Stimulated activated CD4-positive, alpha-beta T cell treated with anti-CD3 and anti-CD28 coated beads, Interleukin-4, amount 100 ng/mL, for 24 hours (primary cell): ENCODE results near the gene HPCAL4.

Experiments
- DNase-seq: peaks from one replicate; pipeline ENCODE4 v3.0.0-alpha.2; 2020

HPCAL4 gene

DNA sequence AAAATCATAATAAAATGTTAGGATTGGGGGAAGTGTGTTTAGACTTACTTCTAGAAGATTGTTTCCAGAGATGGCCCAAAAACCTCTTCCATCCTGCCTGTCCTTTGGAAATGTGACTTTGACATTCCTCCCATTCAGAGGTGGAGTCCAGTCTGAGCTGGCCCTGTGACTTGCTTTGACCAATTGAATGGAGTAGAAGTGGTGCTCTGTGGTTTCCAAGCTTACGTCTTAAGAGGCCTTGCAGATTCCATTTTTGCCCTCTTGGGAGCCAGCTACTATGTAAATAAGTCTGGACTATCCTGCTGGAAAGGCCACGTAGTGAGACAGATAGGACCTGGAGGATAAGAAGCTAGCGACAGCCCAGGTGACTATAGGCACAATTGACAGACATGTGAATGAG is 18.0 kb downstream of the HPCAL4 start:
- DNase-seq, result no peak

DNA sequence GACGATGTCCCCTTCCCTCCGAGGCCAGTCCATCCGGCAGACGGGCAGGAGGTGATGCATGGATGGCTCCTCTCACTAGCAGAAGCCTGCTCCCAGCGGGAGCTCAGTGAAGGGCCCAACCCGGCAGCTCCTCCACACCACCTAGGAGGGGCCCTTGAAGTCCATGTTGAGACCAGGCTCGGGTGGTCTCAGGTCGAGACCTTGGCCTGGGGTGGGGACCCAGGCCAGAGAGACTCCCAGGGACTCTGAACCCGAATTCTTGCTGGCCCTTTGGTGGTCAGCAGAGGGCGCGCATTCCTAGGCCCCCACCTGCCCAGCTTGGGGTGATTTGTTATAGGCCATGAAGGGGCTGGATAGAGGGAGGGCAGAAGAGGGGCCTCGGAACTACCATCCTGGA is 18.7 kb downstream of the HPCAL4 start:
- DNase-seq, result no peak

DNA sequence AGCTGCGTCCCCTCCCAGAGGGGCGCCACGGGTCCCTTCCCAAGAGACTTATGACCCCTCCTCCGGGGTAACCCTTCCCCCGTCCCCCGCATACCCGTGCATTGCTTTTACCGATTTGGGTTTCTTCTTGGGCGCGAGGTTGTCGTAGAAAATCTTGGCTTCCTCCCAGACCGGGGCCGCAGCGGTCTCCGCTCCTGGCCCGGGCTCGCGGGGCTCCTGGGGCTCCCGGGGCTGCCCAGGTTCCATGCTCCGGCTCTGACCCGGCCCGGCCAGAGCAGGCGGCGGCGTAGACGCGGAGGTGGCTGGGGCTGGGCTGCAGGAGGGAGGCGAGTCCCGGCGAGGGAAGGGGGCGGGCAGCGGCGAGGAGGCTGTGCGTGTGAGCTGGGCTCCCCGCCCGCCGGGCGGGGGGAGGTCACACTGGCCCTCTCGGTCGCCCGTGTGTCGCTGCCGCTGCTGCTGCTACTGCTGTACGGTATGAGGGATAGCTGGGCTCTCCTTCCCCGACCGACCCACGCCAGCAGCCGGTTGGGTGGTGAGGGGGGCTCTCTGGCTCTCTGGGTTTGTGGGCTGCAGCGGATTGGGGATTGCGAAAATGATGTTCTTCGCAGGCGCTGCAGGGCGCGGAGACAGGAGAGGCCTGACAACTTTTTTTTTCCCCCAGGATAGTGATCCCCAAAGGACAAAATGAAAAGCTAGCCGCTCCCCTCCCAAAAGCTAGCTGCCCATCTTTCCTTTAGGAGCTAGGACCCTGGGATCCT is 19.3 kb downstream of the HPCAL4 start, which contains the start of gene NT5C1A:
Gene NT5C1A, minus strand, starts transcription at position 315 of the 758 bp plus-strand sequence. Its CDS starts 69 bp downstream, at position 246.
- DNase-seq, result peak; percentile 26

DNA sequence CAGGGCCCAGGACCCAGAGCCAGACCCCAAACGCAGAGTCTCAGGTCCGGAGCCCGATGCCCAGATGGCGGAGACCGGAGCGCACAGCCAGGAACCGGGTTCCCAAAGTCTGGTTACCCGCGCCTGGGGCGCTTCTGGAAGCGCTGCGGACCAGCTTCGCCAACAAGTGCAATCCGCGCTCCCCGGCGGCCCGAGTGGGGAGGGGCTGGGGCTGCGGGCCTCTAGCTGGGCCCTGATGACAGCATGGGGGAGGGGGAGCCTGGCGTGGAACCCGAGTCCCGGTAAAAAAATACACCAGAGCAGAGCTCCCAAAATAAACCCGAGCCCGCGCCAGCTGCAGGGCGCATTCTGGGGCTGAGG is 19.8 kb downstream of the HPCAL4 start:
- DNase-seq, result no peak

DNA sequence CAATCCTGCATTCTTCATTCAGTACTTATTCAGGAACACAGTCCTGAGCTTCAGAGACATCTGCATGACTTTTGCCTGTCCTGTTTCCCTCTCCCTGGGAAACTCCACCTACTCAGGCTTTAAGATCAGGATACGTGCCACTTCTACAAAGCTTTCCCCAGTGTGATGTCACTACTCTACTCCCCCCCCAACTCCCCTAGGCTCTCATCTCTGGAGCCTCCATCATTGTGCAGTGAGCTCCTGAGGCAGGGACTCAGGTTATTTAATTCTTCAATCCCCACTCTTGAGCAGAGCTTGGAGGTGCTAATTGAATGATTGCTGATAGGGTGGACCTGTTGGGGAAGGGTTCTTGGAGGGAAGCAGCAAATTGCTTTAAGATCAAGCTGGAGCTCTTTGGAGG is 20.5 kb downstream of the HPCAL4 start:
- no peak for DNase-seq

DNA sequence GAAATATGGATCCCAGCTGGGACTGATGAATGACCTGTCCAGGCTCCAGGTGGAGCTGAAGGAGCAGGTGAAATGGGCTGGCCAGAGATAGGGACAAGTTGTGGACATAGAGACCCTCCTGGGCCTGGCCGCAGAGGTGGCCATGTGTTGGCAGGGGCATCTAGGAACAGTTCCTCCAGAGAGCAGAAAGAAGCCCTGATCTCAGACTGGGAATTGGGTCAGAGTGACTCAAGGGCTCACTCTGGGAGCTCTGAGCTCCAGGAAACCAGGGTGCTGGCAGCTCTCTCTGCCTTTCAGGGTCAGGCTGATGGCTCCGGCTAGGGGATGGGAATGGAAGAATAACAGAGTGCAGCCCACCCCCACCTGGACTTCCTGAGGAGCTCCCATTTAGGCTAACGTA is 22.3 kb downstream of the HPCAL4 start:
- no peak for DNase-seq

DNA sequence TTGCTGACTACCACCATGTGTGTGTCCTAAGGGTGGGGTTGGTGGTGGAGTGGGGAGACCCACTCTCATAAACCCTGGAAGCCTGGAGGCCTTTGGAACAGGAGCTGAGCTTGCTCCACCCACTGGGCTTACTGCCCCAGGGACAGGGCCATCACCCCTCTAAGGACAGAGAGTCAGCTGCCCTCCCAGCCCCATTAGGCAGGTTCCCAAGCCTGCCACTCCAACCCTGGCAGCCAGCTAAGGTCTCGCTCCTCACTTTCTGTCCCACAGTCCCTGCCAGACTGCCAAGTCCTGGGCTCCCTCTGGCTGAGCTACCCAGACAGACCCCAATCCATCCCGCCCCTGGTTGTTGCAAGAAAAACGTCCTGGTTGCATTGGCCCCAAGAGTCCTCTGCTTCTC is 23.1 kb downstream of the HPCAL4 start:
- DNase-seq, result no peak

DNA sequence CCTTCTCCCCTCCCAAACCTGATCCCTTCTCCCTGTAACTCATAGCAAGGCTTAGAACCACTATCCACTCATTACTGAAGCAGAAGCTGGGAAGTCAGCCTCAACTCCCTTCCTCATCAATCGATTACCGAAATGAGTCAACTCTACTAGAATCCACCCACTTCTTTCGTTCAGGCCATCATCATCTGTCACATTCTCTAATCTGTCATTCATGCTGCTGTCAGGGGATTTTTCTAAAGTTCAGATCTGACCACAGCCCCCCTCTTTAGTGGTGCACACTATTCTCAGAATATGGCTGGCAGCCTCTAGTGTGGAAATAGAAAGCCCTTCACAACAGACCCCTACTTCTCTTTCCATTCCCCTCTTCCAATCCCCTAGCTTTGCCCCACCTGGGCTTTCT is 24.5 kb downstream of the HPCAL4 start:
- peak; percentile 71 for DNase-seq

DNA sequence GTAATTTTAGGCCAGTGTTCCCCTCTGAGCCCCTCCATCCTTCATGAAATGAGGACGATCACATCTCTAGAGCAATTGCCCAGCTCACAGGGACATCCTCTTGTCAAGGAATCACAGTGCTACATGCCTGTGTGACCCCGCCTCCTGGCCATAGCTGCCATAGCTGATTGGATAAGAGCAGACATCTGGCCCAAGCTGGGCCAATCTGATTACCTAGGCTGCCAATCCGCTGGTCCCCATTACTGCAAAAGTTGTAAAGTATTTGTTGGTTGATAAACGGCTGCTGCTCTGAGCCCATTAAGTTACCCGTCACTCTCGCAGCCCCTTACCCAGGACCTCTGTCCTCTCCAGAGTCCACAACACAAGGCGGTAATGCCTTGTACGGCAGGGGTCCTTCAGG is 27.7 kb downstream of the HPCAL4 start:
- DNase-seq, result no peak

DNA sequence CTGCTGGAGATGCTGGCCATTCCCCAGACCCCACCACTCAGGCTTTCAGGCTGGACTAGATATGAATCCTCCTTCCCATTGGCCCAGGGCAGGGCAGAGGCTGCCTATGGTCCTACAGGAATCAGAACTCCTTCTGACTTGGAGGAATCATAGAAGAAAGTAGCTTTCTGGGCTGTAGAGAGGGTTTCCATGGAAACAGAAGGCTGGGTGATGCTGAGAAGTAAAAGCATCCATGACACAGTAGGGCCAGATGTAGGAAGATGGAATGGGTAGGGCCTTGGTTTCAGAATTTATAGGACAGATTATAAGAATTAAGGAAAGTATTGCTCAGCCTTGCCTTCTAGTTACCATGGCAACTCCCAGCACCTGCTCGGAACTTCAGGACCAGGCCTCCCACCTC is 28.4 kb downstream of the HPCAL4 start:
- no peak for DNase-seq

DNA sequence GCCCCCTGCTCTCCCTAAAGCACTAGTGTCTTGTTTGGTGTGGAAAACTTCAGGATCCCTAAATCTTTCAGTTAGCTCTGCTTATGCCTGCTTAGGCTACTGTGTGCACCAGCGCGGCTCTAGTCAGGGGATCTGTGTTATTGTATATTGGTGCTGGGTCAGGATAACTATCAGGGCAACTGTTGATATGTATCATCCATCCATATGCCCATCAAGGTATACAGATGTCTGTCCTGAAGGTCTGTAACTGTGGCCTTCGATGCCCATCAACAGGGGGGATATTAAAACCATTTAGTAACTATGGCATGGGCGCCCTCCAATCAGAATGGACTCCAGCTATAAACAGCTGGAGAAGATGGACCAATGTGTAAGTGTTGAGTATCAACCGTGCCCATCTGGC is 31.7 kb downstream of the HPCAL4 start:
- DNase-seq, result no peak

DNA sequence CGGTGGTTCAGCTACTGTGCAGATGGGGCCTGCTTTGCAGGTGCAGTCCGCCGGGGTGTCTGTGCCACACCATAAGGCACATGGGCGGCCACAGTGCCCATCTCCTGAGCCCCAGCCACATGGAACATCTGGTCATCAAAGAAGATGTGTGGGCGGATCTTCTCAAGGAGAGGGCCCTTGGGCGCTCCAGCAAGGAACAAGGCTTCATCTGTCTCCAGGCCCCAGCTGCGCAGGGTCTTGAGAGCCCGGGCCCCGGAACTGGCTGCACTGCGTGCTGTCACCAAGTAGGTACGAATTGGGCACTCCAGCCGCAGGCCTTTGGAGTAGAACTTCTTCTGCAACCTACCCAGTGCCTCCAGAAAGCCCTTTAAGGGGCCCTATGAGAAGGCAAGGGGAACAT is 32.1 kb downstream of the HPCAL4 start:
- no peak for DNase-seq

DNA sequence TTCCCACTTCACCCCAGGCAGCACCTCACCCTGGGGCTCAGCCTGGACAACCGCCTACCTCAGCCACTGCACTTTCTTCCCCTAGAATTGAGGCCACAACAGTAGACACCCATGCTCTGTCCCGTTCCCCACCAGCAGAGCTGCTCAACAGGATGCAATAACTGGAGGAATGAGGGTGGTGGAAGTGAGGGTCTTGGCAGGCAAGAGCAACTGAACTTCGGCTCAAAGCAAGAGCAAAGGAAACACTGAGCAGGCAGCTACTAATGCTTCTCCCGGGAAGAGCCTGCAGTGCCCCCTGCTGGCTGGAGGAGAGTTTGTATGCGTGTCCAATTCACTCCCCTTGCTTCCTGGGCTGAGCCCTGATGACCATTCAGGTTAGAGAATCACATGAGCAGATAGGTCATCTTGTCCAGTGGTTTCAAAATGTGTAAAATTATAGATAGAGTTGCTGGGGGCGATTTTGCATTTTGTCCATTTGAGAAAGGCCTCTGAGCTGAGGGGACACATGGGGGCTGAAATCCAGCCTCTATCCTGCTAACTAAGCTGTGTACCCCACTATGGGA is 33.2 kb downstream of the HPCAL4 start:
- DNase-seq, result peak; percentile 71

DNA sequence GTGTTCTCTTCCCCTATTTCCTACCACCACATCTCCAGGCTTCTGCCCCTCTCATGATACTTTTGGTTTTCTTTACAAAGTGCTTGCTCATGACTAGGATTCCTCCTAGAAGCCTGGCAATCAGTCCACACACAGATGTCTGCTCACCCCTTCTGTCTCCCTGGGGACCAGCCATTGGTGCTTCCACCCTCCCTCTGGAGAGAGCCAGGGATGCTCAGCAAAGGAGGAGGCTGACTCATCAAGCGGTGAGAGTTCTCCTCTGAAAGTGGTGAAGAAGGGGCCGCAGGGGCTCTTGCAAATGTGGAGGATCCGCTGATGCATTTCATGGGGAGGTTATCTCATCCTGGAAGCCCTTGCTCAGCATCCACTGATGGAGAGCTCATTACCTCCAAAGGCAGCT is 33.8 kb downstream of the HPCAL4 start:
- no peak for DNase-seq

DNA sequence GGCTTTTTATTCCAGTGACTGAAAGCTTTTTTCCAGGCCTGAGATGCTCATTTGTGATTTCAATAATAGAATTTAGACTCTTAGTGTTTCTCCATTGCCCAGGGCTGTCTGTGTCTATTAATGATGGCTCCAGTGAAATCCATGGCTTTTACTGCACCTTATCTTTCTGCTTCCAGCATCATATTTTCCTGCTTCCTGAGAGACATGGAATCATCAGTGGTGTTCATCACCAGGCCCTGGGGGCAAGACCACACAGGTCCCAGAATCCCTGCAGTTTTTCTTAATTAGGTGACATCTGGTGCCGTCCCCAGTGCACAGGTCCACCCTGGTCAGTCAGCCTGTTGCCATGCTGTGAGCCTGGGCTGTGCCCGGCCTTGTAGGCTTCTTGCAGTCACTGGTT is 34.8 kb downstream of the HPCAL4 start:
- no peak for DNase-seq

DNA sequence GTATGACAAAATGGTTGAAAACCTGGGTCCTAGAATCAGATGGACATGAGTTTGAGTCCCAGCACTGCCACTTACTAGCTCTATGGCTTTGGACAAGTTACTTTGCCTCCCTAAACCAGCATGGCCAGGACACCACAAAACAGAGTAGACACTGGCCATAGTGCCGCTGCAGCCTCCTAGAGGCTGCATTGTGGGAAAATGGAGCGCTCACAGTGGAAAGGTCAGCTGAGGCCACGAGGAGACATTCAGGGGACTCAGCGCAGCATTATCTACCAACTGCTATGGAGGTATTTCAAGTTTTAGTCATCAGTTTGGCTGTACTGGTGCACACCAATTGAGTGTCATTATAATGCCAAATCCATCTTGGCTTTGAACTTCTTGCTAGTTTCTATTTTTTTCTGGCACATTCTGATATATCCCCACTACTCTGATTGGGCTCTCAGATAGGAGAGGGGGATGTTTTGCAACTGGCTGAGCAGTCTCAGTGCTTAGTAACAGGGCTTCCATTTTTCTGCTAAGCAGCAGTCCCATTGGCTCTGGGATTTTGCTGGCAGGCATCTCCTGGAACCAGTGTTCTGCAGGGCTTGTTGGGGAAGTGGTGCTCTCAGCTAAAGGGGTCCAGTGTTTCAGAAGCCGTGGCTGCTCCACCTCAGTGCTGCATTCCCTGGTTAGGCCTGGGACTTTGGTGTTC is 35.5 kb downstream of the HPCAL4 start:
- DNase-seq, result no peak

DNA sequence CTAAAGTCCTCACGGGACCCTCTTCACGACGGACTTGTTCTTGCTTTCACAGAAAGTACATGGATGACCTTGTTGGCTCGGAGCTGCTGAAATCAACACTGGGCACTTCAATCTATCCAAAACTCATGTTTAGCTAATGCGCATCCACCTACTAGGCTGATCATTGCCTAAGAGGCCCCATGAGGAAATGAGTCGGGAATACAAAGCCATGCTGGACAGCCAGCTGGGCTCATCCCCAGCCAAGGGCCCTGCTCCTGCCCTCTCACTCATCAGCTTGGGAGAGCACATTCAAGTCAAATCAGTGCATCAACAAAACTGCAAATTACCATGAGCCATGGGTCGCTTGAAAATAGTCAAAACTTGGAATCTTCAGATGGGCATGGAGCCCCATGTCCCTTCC is 36.9 kb downstream of the HPCAL4 start:
- no peak for DNase-seq

DNA sequence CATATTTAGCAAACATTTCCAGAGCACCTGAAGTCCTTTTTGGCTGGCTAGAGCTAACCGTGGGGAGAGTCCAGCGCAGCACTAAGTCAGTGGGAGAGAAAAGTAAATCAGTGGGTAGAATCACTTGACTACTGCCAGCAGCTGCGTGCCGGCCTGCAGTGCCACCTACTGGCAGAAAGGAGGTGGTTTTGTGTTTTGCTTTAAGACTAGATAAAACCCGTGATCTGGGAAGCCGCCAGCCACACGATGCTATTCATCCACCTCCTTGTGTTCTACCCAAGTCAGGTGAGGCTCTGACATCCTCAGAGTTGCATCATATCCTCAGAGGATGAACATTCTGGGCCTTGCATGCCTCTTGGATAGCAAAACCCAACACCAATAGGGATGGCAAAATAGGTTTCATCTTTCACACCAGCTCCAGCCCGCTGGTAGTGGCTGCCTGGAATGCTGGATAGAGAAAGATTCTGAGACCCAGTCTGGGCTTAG is 37.6 kb downstream of the HPCAL4 start:
- peak; percentile 82 for DNase-seq

DNA sequence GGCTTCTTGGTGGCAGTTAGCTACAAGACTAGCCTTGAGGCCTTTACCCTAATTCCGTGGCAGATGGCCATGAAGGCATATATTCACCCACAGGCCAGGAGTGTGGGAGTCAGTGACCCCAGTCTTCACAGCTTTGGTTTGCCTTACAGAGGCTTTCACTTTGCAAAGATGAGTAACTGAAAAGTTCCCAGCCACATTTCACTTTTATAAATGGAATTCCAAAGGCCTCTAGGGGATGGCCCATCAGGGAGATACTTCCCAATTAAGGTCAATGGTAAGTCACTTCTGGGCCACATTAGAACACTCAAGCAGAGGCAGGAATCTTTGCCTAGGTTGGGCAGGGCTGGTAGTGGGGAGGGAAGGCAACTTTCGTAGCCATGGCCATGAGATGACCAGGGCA is 38.7 kb downstream of the HPCAL4 start:
- no peak for DNase-seq

DNA sequence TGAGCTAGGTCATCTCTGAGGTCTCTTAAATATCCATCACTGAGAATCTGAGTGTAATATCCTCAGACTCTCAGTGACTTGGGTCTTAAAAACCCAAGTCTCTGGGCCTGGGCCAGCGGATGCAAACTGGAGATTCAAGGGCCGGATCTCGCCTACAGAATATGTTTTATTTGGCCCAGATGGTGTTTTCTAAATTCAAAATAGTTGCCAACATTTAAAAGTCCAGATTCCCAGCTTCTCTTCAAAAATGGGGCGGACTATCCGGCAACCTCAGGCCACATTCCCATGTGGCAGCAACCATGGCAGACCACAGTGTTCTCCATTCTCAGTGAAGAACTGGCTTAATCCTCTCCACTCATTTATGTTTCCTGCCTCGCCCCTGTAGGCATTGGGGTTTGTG is 39.1 kb downstream of the HPCAL4 start:
- no peak for DNase-seq

DNA sequence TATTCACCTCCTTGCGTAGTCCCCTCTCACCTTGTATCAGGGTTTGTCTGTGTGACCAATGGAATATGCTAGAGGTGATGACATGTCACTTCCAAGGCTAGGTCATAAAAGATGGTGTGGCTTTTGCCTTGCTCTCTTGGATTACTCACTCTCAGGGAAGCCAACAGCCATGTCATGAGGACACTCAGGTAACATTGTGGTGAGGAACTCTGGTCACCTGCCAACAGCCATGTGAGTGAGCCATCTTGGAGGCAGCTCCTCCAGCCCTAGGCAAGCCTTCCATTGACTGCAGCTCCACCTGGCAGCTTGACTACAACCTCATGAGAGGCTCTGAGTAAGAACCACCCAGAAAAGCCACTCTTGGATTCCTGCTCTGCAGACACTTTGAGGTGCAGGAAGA is 40.8 kb downstream of the HPCAL4 start:
- no peak for DNase-seq

DNA sequence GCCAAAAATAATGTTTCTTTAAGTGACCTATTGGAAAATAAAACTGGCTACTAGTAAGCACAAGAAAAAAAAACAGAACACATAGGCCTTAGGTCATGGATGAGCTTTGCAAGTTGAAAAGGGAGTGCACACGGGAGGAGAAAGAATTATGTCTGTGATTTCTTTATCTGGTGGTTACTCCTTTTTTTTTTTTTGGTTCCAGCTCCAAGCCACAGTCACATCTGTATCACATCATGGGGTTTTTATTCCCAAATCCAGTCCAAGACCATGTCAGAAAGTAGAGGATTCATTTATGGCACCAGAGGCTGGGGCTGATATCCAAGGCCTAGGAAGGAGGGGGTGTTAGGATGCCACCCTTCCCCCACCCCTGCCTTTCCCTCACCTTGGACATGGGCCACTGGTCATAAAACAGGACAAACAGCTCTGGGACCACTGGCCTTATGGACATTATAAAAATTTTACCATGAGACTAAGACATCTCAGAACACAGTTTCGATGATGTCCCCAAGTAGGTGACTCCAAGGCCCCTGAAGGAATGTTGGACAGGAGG is 41.5 kb downstream of the HPCAL4 start:
- DNase-seq, result no peak

DNA sequence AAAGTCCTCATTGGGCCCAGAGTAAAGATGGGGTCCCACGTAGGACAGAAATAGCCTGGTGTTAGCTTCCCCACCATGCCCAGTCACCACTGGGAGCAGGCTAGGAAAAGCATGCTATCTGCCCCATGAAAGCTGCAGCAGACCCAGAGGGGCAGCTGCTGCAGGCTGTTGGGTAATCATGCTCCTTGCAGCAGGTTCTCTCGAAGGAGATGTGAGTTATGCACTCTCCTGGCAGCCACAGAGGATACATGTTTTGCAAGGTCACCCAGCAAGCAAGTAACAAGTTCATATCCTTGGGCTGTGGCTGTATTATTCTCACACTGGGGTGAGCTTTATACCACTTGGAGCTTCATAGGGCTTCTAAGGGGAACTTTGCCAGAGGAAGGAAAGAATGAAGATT is 42.7 kb downstream of the HPCAL4 start:
- no peak for DNase-seq

DNA sequence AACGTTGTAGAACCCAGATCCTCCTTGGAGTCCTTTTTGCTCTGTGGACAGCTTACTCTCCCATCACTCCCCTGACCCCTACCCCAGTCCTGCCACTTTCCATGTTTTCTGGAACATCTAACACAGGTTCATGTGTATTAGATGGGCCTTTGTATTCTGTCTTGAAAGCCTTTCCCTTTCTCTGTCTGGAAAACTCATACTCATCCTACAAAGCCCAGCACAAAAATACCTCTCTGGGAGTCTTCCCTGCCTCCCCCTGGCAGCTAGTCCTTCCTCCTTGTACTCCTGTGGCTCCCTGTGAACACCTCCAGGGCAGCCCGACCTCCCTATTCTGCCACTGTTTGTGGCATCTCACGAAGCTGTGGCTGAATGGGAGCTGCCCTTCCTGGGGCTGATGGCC is 44.0 kb downstream of the HPCAL4 start:
- DNase-seq, result no peak
